HTR-8/SVneo (cell line): ENCODE data around the gene AGPAT1.
"Not testable (repeated sequence)": the region's sequence is repeated elsewhere in the genome, so short reads cannot be mapped to it uniquely, and the experiment has no call there.

ENCODE experiments used
- DNase-seq: peaks from one replicate; pipeline ENCODE4 v3.0.0; 2011; ENCODE audit warnings: low spot score, mixed read lengths; ENCODE audit not compliant: insufficient read length
- FAIRE-seq: peaks from 2 replicates; lab custom pipeline; 2011; peaks lifted over from hg19 to GRCh38; lab: Jason Lieb, UNC

The AGPAT1 gene

GRCh38 chr6:32175711-32176475 is at the start of gene AGPAT1:
AGPAT1 (minus strand) TSS chr6:32176084; CDS start chr6:32171496, 4,588 bp downstream.
- FAIRE-seq (no peak), DNase-seq (peak; percentile 97)

GRCh38 chr6:32224696-32225095 is 48.8 kb upstream of the AGPAT1 start:
- no peak for FAIRE-seq
- no peak for DNase-seq

- no peak for DNase-seq
- FAIRE-seq: no peak
Observed at GRCh38 chr6:32223258-32224235, 47.7 kb upstream of the AGPAT1 start, which contains the start of gene NOTCH4. NOTCH4 (minus strand) TSS chr6:32224067; CDS start chr6:32223928, 139 bp downstream.

- no peak for FAIRE-seq
- no peak for DNase-seq
Observed at GRCh38 chr6:32222333-32223230, 46.7 kb upstream of the AGPAT1 start.

GRCh38 chr6:32220021-32220420 is 44.1 kb upstream of the AGPAT1 start:
- FAIRE-seq (no peak), DNase-seq (no peak)

- FAIRE-seq: no peak
Observed at GRCh38 chr6:32218167-32218566, 42.3 kb upstream of the AGPAT1 start.

GRCh38 chr6:32216998-32217397 is 41.1 kb upstream of the AGPAT1 start:
- DNase-seq (no peak), FAIRE-seq (no peak)

More at GRCh38 chr6:32218167-32218566, 42.3 kb upstream of the AGPAT1 start:
- no peak for DNase-seq

- DNase-seq: no peak
- no peak for FAIRE-seq
Observed at GRCh38 chr6:32216285-32216684, 40.4 kb upstream of the AGPAT1 start.

GRCh38 chr6:32215617-32216016 is 39.7 kb upstream of the AGPAT1 start:
- DNase-seq (no peak), FAIRE-seq (no peak)

GRCh38 chr6:32214126-32214525 is 38.2 kb upstream of the AGPAT1 start:
- DNase-seq (no peak), FAIRE-seq (no peak)

GRCh38 chr6:32213649-32214048 is 37.8 kb upstream of the AGPAT1 start:
- FAIRE-seq (no peak), DNase-seq (no peak)

- peak; percentile 38 for FAIRE-seq
- DNase-seq: no peak
Observed at GRCh38 chr6:32212076-32212760, 36.3 kb upstream of the AGPAT1 start.

GRCh38 chr6:32211432-32211831 is 35.5 kb upstream of the AGPAT1 start:
- DNase-seq, FAIRE-seq: not testable (repeated sequence)

GRCh38 chr6:32210191-32210601 is 34.3 kb upstream of the AGPAT1 start:
- no peak for FAIRE-seq
- no peak for DNase-seq

GRCh38 chr6:32208996-32209395 is 33.1 kb upstream of the AGPAT1 start:
- no peak for FAIRE-seq
- DNase-seq: no peak

- FAIRE-seq: no peak
- no peak for DNase-seq
Observed at GRCh38 chr6:32204268-32204715, 28.4 kb upstream of the AGPAT1 start.

GRCh38 chr6:32203426-32204267 is 27.8 kb upstream of the AGPAT1 start:
- FAIRE-seq: no peak
- DNase-seq: no peak

GRCh38 chr6:32202186-32202585 is 26.3 kb upstream of the AGPAT1 start:
- FAIRE-seq (no peak), DNase-seq (no peak)
